Central memory CD8-positive, alpha-beta T cell (primary cell): ENCODE results near the gene SYNGR3.

Experiments
- ATAC-seq: fragments of 150-1000 bp; cut with Tn5 transposase; replicated peaks from 2 replicates; pipeline ENCODE4 v1.10.0; 2022; ENCODE audit warnings: mild to moderate bottlenecking, moderate FRiP score, moderate number of reproducible peaks; ENCODE audit not compliant: poor library complexity, severe bottlenecking; ENCODE audit errors: extremely low read depth
- DNase-seq, 2 donors: peaks; one replicate each; pipeline ENCODE4 v3.0.0; 2021; ENCODE audit warnings: low spot score in 2 of 2
- H3K27ac Mint-ChIP-seq: one replicate; pipeline ENCODE4 v1.8.0; 2022; ENCODE audit warnings: low read depth, mild to moderate bottlenecking, moderate library complexity, mixed read lengths
- H3K27me3 Mint-ChIP-seq: one replicate; pipeline ENCODE4 v1.8.0; 2022; ENCODE audit warnings: mixed read lengths
- H3K36me3 Mint-ChIP-seq: one replicate; pipeline ENCODE4 v1.8.0; 2022; ENCODE audit warnings: mild to moderate bottlenecking, moderate library complexity, mixed read lengths; ENCODE audit not compliant: insufficient read depth
- H3K4me1 Mint-ChIP-seq: one replicate; pipeline ENCODE4 v1.8.0; 2022; ENCODE audit warnings: mixed read lengths
- H3K4me3 Mint-ChIP-seq: one replicate; pipeline ENCODE4 v1.8.0; 2022; ENCODE audit warnings: mild to moderate bottlenecking, moderate library complexity, mixed read lengths
- H3K9me3 Mint-ChIP-seq: one replicate; pipeline ENCODE4 v1.8.0; 2022; ENCODE audit warnings: mixed read lengths

SYNGR3 gene

DNA sequence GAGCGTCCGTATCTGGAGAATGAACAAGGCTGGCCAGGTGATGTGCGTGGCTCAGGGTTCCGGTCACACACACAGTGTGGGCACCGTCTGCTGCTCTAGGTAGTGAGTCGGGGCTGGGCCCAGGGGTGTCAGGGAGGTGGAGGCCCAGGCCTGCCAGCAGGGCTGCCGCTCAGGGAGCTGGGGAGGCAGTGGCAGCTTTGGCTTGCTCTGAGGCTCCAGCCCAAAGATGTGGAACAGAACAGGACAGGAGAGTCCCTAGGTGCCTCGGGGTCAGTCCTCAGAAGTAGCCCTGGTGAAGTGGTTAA lies 13.6 kb upstream of the SYNGR3 start:
- H3K9me3 Mint-ChIP-seq, result no peaks in the 10 kb centered on the region
- H3K4me3 Mint-ChIP-seq, result no peak overlapping the region
- no peaks in the 10 kb centered on the region for H3K27me3 Mint-ChIP-seq
- DNase-seq (no peak), ATAC-seq (no peak)
- H3K27ac Mint-ChIP-seq, result no peak overlapping the region
- peaks cover 17% of the 10 kb centered on the region for H3K4me1 Mint-ChIP-seq
- H3K36me3 Mint-ChIP-seq, result peaks cover 31% of the 10 kb centered on the region

DNA sequence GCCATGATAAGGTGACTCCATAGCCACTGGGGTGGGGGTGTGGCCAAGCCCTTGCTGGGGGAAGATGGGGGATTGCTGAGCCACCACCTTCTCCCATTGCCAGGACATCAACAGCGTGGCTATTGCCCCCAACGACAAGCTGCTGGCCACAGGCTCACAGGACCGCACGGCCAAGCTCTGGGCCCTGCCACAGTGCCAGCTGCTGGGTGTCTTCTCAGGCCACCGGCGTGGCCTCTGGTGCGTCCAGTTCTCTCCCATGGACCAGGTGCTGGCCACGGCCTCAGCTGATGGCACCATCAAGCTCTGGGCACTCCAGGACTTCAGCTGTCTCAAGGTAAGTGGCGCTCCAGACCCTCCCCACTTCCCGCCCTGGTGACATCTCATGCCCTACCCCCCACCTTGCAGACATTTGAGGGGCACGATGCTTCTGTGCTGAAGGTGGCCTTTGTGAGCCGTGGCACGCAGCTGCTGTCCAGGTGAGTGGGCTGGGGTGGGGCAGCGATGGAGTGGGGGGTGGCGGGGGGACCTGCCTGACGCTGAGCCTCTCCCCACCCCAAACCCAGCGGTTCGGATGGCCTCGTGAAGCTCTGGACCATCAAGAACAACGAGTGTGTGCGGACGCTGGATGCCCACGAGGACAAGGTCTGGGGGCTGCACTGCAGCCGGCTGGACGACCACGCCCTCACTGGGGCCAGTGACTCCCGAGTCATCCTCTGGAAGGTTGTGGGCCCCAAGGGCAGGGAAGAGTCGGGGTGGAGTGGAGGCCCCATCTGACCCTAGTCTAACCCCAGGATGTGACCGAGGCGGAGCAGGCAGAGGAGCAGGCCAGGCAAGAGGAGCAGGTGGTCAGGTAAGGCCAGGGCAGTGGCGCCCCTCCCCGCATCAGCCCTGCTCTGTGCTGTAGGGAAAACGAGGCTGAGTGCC lies 12.6 kb upstream of the SYNGR3 start:
- DNase-seq (no peak), ATAC-seq (no peak)
- Mint-ChIP-seq H3K4me1 (peaks cover 7% of the 10 kb centered on the region), H3K27me3 (peaks cover 3% of the 10 kb centered on the region), H3K4me3 (no peak overlapping the region), H3K9me3 (no peaks in the 10 kb centered on the region), H3K36me3 (peaks cover 25% of the 10 kb centered on the region), H3K27ac (no peak overlapping the region)

DNA sequence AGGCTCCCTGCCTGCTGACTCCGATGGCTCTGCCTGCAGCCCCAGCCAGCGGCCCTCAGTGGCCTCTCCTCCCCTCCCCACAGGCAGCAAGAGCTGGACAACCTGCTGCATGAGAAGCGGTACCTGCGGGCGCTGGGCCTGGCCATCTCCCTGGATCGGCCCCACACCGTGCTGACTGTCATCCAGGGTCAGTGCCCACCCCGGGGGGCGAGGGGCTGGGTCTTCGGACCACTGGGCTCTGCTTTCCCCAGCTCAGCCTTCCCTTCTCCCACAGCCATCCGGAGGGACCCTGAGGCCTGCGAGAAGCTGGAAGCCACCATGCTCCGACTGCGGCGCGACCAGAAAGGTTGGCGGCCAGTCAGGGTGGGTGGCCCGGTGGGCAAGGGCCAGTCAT lies 11.9 kb upstream of the SYNGR3 start:
- H3K27me3 Mint-ChIP-seq, result peaks cover 10% of the 10 kb centered on the region
- no peaks in the 10 kb centered on the region for H3K9me3 Mint-ChIP-seq
- H3K4me1 Mint-ChIP-seq, result peaks cover 5% of the 10 kb centered on the region
- DNase-seq (no peak), ATAC-seq (no peak)
- H3K4me3 Mint-ChIP-seq, result no peak overlapping the region
- no peak overlapping the region for H3K27ac Mint-ChIP-seq
- H3K36me3 Mint-ChIP-seq, result peaks cover 23% of the 10 kb centered on the region

DNA sequence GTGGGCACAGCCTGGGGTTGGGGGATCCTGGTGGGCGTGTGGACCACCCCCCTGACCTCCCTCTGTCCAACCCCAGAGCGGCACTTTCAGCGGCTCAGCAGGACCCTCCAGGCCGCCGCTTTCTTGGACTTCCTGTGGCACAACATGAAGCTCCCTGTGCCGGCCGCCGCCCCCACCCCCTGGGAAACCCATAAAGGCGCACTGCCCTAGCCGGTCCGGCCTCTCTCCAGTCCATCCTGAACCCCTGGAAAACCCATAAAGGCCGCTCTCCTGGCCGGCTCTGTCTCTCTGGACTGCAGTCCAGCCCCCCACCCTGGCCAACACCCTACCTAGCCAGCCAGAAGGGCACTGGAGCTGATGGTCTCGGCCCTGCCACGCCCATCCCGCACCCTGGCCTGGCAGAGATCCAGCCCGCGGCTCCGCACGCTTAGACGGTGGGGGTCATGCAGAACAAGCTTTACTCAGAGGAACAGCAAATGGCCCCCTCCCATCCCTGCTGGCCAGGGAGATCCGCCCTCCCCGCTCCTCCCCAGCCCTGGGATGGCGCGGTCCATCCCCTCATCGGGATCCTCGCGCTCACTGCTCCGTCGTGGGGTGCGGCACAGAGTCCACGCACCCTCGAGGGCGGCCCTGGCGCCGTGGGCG lies 11.2 kb upstream of the SYNGR3 start:
- H3K9me3 Mint-ChIP-seq, result no peaks in the 10 kb centered on the region
- peaks cover 14% of the 10 kb centered on the region for H3K27me3 Mint-ChIP-seq
- H3K4me1 Mint-ChIP-seq, result peaks cover 5% of the 10 kb centered on the region
- no peak overlapping the region for H3K27ac Mint-ChIP-seq
- peaks cover 23% of the 10 kb centered on the region for H3K36me3 Mint-ChIP-seq
- no peak overlapping the region for H3K4me3 Mint-ChIP-seq
- DNase-seq (no peak), ATAC-seq (no peak)

DNA sequence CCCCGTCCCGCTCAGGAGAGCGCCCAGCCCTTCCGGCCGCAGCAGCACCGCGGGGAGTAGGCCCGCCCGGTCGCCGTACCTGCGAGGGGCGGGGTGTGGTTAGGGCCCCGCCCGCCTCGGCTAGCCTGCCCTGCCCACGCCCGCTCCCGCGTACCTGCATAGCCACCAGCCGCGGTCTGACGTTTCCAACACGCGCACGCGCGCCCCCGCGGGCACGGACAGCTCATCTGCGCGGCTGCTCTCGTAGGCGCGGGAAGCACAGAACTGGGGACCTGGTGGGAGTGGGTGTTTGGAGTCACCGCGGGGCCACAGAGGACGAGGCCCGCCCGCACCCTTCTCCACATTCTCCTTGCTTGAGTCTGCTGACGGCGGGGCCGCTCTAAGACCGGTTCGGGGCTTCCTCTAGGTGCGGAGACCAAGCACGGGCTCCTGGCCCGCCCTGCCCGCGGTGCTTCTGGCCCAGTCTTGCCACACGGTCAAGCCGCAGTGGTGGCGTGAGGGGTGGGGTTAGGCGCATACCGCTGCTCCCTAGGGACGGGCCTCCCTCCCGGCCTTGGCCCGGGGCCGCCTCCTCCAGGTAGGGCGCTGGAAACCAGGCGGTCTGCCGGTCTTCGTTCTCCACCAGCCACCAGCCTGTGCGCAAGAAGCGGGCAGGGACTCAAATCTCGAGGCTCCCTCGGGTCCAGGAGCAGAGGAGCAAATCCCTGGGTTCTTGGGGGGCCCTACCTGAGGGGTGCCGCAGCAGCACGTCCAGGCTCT lies 10.3 kb upstream of the SYNGR3 start:
- H3K36me3 Mint-ChIP-seq, result peaks cover 22% of the 10 kb centered on the region
- H3K4me3 Mint-ChIP-seq, result no peak overlapping the region
- no peak for ATAC-seq
- DNase-seq, result no peak
- peaks cover 14% of the 10 kb centered on the region for H3K27me3 Mint-ChIP-seq
- no peaks in the 10 kb centered on the region for H3K9me3 Mint-ChIP-seq
- H3K27ac Mint-ChIP-seq, result no peak overlapping the region
- peaks cover 5% of the 10 kb centered on the region for H3K4me1 Mint-ChIP-seq

DNA sequence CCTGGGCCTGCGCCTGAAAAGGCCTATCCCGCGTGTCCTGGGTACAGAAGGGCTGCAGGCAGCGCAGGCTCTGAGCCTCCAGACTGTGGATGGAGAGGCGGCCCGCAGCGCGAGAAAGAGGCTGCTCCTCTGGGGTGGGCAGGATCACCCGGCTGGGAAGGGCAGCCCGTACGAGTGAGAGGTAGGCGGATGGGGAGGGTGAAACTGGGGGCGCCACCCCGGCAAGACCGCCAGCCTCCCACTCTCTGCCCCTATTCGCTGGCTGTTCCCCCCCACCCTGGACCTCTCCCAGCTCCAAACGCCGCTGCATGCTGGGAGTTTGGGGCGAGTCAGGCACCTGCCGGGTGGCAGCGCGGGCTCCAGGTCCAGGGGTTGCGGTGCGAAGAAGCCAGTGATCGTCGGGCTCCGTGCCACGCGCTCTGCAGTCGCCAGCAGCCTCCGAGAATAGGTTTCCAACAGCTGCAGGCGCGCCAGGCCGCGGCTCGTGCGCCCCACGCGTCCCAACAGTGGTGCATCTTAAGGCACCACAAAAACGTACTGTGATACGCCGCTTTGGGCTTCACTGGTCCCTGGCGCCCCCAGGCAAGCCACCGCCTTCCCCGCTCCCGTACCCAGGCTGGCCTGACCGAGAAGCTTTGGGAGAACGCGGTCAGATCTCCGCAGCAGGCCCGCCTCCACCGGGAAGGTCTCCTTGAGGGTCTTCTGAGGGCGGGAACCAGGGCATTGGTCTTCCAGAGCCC lies 9.6 kb upstream of the SYNGR3 start:
- Mint-ChIP-seq H3K4me3 (no peak overlapping the region), H3K9me3 (no peaks in the 10 kb centered on the region), H3K4me1 (peaks cover 12% of the 10 kb centered on the region), H3K27ac (no peak overlapping the region), H3K36me3 (peaks cover 26% of the 10 kb centered on the region), H3K27me3 (peaks cover 14% of the 10 kb centered on the region)
- no peak for ATAC-seq
- DNase-seq, result no peak

DNA sequence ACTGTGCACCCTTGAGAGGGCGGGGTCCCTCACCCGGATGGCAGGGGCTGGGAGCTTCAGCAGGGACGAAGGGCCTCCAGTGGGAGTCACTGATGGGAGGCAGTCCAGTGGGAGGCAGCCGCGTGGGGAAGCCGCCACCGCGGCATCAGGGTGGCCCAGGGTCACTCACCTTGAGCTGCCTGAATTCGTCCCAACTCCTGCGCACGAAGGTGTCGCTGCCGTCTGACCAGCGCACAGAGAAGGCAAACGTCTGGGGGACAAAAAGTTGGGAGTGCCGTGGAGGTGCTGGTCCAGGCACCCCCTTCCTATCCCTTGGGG lies 9.0 kb upstream of the SYNGR3 start:
- Mint-ChIP-seq H3K36me3 (peaks cover 25% of the 10 kb centered on the region), H3K9me3 (no peaks in the 10 kb centered on the region), H3K27me3 (peaks cover 14% of the 10 kb centered on the region), H3K27ac (no peak overlapping the region), H3K4me1 (peaks cover 12% of the 10 kb centered on the region), H3K4me3 (no peak overlapping the region)
- ATAC-seq (no peak), DNase-seq (no peak)

DNA sequence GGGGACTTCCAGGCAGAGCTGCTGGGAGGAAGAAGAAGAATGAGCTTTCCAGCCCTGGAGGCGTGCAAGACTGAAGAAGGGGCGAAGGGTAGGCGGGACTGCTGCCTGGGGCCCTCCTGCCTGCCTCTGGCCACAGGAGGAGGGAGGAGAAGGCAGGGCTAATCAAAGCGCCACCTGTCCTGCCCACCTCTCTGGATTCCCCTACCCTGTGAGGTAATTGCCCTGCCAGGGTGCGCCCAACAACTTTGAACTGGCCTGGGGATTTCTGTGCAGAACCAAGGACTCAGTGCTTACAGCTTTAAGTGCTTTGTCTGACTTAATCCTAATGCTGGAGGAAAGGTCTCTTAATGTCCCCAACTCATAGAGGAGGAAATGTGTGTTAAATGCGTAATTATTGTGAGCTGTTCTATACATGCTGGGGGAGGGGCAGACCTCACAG lies 8.4 kb upstream of the SYNGR3 start, which contains the start of gene NOXO1:
NOXO1 (minus strand) TSS at position 72 of the 439 bp plus-strand sequence. CDS start 290 bp downstream, outside the sequence.
- H3K4me3 Mint-ChIP-seq, result peak within 1 kb of the TSS; percentile 72
- H3K9me3 Mint-ChIP-seq, result no peaks in the 10 kb centered on the region
- no peak for ATAC-seq
- no peak within 1 kb of the TSS for H3K27ac Mint-ChIP-seq
- H3K4me1 Mint-ChIP-seq, result peaks cover 12% of the 10 kb centered on the region
- peaks cover 26% of the 10 kb centered on the region for H3K36me3 Mint-ChIP-seq
- peaks cover 14% of the 10 kb centered on the region for H3K27me3 Mint-ChIP-seq
- DNase-seq, result no peak

DNA sequence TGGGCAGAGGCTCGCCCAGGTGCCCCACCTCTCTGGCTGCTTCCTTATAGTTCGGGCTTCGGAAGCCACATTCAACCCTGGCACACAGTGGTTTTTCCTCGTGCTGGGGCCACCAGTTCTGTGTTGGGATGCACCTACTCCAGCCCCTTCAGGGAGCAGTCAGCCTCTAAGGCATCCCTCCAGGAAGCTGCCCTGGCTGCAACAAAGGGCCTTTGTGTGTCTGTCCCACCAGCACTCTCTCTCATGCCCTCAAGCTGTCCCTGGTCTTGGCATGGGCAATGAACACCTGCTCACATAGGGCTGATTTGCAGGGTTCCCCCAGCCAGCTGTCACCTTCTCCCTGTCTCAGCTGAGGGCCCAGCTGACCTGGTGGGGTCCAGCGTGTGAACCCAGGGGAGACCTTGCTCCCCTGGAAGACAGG lies 7.7 kb upstream of the SYNGR3 start:
- H3K27me3 Mint-ChIP-seq, result peaks cover 14% of the 10 kb centered on the region
- H3K4me3 Mint-ChIP-seq, result peak overlapping the region; percentile 72
- no peak overlapping the region for H3K27ac Mint-ChIP-seq

DNA sequence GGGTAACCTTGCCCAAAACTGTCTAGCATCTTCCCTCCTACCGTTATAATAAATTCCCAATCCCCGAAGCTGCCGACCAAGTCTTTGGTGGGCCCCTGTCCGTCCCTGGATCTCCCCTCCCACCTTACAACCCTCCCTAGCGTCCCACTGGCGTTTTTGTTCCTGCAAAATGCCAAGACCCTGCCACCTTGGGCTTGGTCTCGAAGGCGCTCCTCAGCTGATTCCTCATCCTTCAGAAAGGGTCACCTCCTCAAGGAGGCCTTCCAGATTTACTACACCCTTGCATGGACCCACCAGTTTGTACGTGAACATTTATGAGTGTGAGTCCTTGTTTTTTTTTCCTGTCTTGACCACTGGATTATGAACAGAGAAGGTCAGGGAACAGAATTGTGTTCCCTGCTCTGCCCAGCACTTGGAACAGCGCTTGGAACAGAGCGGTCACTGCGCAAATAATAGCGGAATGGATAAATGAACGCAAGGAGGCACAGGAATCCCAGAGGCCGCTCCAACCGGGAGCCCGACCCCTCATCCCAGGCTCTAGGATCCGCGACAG lies 6.7 kb upstream of the SYNGR3 start:
- Mint-ChIP-seq H3K27me3 (peaks cover 14% of the 10 kb centered on the region), H3K9me3 (no peaks in the 10 kb centered on the region), H3K36me3 (peaks cover 27% of the 10 kb centered on the region), H3K4me1 (peaks cover 12% of the 10 kb centered on the region), H3K27ac (no peak overlapping the region), H3K4me3 (peak overlapping the region; percentile 72)
- DNase-seq (no peak), ATAC-seq (no peak)

More for the DNA sequence above, 7.7 kb upstream of the SYNGR3 start:
- no peaks in the 10 kb centered on the region for H3K9me3 Mint-ChIP-seq
- peaks cover 12% of the 10 kb centered on the region for H3K4me1 Mint-ChIP-seq
- peaks cover 27% of the 10 kb centered on the region for H3K36me3 Mint-ChIP-seq
- DNase-seq (no peak), ATAC-seq (no peak)

DNA sequence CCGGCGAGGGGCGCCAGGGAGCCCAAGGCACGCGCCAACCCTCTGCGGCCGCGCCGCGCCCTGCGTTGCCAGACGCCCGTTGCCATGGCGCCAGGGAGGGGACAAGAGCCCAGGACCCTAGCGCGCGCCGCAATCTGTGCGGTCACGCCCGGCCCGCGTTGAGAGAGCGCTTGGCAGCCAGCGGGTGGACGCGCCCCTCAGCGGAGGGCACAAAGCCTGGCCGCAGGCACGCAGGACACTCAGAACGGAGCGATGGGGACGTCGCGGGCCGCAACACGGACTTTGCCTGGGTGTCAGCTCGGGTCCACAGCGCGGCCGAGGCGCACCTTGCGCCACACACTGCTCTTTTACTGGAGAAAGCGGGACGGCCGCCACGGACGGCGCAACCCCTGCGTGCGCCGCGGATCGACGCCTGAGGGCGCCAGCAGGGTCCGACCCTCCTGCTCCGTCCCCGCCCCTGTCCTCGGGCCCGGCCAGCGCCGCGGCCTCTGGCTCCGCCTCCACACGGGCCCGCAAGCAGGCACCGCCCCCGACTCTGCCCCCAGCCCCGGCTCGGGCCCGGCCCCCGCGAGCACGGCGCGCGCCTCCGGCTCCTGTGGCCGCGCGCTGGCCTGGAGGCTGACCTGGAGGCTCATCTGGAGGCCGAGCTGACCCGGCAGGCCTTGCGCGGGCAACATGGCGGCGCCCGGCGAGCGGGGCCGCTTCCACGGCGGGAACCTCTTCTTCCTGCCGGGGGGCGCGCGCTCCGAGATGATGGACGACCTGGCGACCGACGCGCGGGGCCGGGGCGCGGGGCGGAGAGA lies 6.0 kb upstream of the SYNGR3 start, which contains the start of gene GFER:
GFER (plus strand) TSS at position 650 of the 803 bp plus-strand sequence; CDS start at position 676, 26 bp downstream.
- Mint-ChIP-seq H3K27me3 (peaks cover 20% of the 10 kb centered on the region), H3K27ac (no peak within 1 kb of the TSS), H3K4me1 (peaks cover 12% of the 10 kb centered on the region), H3K4me3 (peak within 1 kb of the TSS; percentile 72), H3K9me3 (no peaks in the 10 kb centered on the region), H3K36me3 (peaks cover 22% of the 10 kb centered on the region)
- ATAC-seq (peak; percentile 60), DNase-seq (no peak)
